ENCODE results near the gene CCNF.

DNA sequence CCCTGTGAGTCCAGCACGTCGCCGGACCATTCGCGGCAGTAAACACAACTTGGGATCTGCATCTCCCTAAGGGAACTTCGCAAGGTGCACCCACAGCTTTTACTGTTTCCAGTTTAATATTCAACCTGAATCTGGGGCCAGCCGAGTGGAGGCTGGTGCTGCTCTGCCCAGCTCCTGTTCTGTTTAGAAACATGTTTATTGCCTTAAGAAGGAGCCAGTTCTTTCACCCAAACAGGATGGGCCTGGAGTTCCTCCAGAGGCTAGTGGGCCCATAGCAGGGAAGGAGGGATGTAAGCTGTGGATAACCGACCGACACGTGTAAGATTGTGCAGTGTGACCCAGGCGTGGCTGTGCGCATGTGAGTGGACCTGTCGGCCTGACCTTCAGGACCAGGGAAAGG lies 63.0 kb downstream of the CCNF start:
- no peak for TF ChIP-seq CTCF (IDR thresholded peaks at IDR 0.05)
- no peak for TF ChIP-seq SIN3A (IDR thresholded peaks at IDR 0.05; ENCODE audit: borderline replicate concordance, insufficient read depth, low read depth, low read length)
- no peak for TF ChIP-seq POLR2AphosphoS5 (IDR thresholded peaks at IDR 0.05; ENCODE audit: low read depth, low read length)

All from Panc1 (cell line).